GM23338 (cell line): ENCODE results near the gene STK11IP. TPM values are rescaled to one million over a fixed set of nuclear protein-coding genes. Genes with fewer than 3 reads are reported as not detected.
A peak's percentile ranks its signal among the peaks of the same experiment; 100 is the strongest.

ENCODE experiments used
- ATAC-seq: fragments of 200-7000 bp; cut with Tn5 transposase; 3 replicates; pipeline ENCODE4 v1.9.1; 2020
- DNase-seq: peaks from one replicate; pipeline ENCODE4 v3.0.0-alpha.2; 2015; ENCODE audit warnings: low spot score
- H2AFZ ChIP-seq: fragments of 200-600 bp; sonication (generic); 2 replicates; pipeline ENCODE4 v1.8.0; 2016; ENCODE audit warnings: antibody characterized with exemption, mild to moderate bottlenecking, moderate library complexity
- H3F3A ChIP-seq: fragments of 200-600 bp; sonication (generic); replicated peaks from 2 replicates; pipeline ENCODE4 v1.8.0; 2017; ENCODE audit warnings: antibody characterized with exemption, mixed run types, low read depth
- H3K27ac ChIP-seq: fragments of 200-600 bp; sonication (generic); 2 replicates; pipeline ENCODE4 v1.6.1; 2016; ENCODE audit warnings: low read depth
- H3K27me3 ChIP-seq: fragments of 200-600 bp; sonication (generic); 2 replicates; pipeline ENCODE4 v1.8.0; 2016; ENCODE audit warnings: mild to moderate bottlenecking, mixed run types, moderate library complexity; ENCODE audit not compliant: insufficient read depth
- H3K36me3 ChIP-seq: fragments of 200-600 bp; sonication (generic); 2 replicates; pipeline ENCODE4 v1.8.0; 2016; ENCODE audit warnings: mild to moderate bottlenecking; ENCODE audit not compliant: insufficient read depth
- H3K4me1 ChIP-seq: fragments of 200-600 bp; sonication (generic); 2 replicates; pipeline ENCODE4 v1.8.0; 2016; ENCODE audit warnings: mild to moderate bottlenecking, moderate library complexity; ENCODE audit not compliant: insufficient read depth
- H3K4me2 ChIP-seq: fragments of 200-600 bp; sonication (generic); 2 replicates; pipeline ENCODE4 v1.7.1; 2017; ENCODE audit warnings: mixed run types
- H3K4me3 ChIP-seq: fragments of 200-600 bp; sonication (generic); 2 replicates; pipeline ENCODE4 v1.6.1; 2016; ENCODE audit warnings: mixed run types
- H3K79me2 ChIP-seq: fragments of 200-600 bp; sonication (generic); replicated peaks from 2 replicates; pipeline ENCODE4 v1.8.0; 2017; ENCODE audit warnings: mild to moderate bottlenecking; ENCODE audit not compliant: insufficient read depth
- H3K9me2 ChIP-seq: fragments of 200-600 bp; sonication (generic); 2 replicates; pipeline ENCODE4 v1.8.0; 2017; ENCODE audit not compliant: insufficient read depth
- H4K20me1 ChIP-seq: fragments of 200-600 bp; sonication (generic); replicated peaks from 2 replicates; pipeline ENCODE4 v1.8.0; 2017; ENCODE audit warnings: mild to moderate bottlenecking; ENCODE audit not compliant: insufficient read depth
- H3K27ac Mint-ChIP-seq: 2 replicates; pipeline ENCODE4 v1.8.0; 2020; ENCODE audit warnings: inconsistent platforms, mild to moderate bottlenecking, moderate library complexity, mixed read lengths
- H3K27me3 Mint-ChIP-seq: 3 replicates; pipeline ENCODE4 v1.8.0; 2022; ENCODE audit warnings: low read depth, mild to moderate bottlenecking, moderate library complexity, mixed read lengths, inconsistent platforms; ENCODE audit not compliant: insufficient read depth, poor library complexity
- H3K36me3 Mint-ChIP-seq: 3 replicates; pipeline ENCODE4 v1.8.0; 2021; ENCODE audit warnings: low read depth, mild to moderate bottlenecking, inconsistent platforms, moderate library complexity, mixed read lengths
- H3K4me1 Mint-ChIP-seq: 3 replicates; pipeline ENCODE4 v1.8.0; 2020; ENCODE audit warnings: mild to moderate bottlenecking, inconsistent platforms, mixed read lengths
- H3K4me3 Mint-ChIP-seq: 3 replicates; pipeline ENCODE4 v1.8.0; 2021; ENCODE audit warnings: moderate library complexity, mild to moderate bottlenecking, inconsistent platforms, mixed read lengths
- H3K9me3 Mint-ChIP-seq: 3 replicates; pipeline ENCODE4 v1.8.0; 2020; ENCODE audit warnings: moderate library complexity, mild to moderate bottlenecking, inconsistent platforms, mixed read lengths
- CTCF ChIP-seq, 2 experiments: fragments of 200-600 bp in 1 of 2; sonication (generic) in 1 of 2; conservative IDR thresholded peaks; 2 replicates each; pipeline versions ENCODE4 v1.5.1 to v1.6.1; 2016 to 2017; ENCODE audit warnings: antibody characterized with exemption in 2 of 2, low read depth in 2 of 2, mild to moderate bottlenecking in 2 of 2, moderate library complexity in 1 of 2
- ETS1 ChIP-seq: IDR thresholded peaks from 2 replicates; pipeline ENCODE4 v1.6.1; 2016; ENCODE audit warnings: antibody characterized with exemption
- EZH2 ChIP-seq: fragments of 200-600 bp; sonication (generic); IDR thresholded peaks from one replicate; pipeline ENCODE4 v1.8.0; 2017; ENCODE audit warnings: antibody characterized with exemption, mild to moderate bottlenecking, low read depth; ENCODE audit not compliant: unreplicated experiment
- EZH2phosphoT487 ChIP-seq: fragments of 200-600 bp; sonication (generic); IDR thresholded peaks from one replicate; pipeline ENCODE4 v1.8.1; 2018; ENCODE audit warnings: antibody characterized with exemption; ENCODE audit not compliant: unreplicated experiment
- JUNB ChIP-seq: IDR thresholded peaks from one replicate; pipeline ENCODE4 v1.6.1; 2016; ENCODE audit warnings: antibody characterized with exemption; ENCODE audit not compliant: unreplicated experiment
- POLR2AphosphoS5 ChIP-seq: IDR thresholded peaks from 2 replicates; pipeline ENCODE4 v1.6.1; 2016; ENCODE audit warnings: antibody characterized with exemption, low read depth
- REST ChIP-seq: IDR thresholded peaks from one replicate; pipeline ENCODE4 v1.6.1; 2018; ENCODE audit warnings: antibody characterized with exemption; ENCODE audit not compliant: unreplicated experiment
- STAT1 ChIP-seq: IDR thresholded peaks from one replicate; pipeline ENCODE4 v1.6.1; 2016; ENCODE audit warnings: antibody characterized with exemption; ENCODE audit not compliant: unreplicated experiment
- ZNF114 ChIP-seq: fragments of 250-450 bp; sonication (Bioruptor Pico); IDR thresholded peaks from 2 replicates; pipeline ENCODE4 v1.5.0; 2020; ENCODE audit warnings: mild to moderate bottlenecking, moderate library complexity
- ZNF331 ChIP-seq: fragments of 250-450 bp; sonication (Bioruptor Pico); IDR thresholded peaks from 2 replicates; pipeline ENCODE4 v1.5.0; 2020; ENCODE audit warnings: low read depth, mild to moderate bottlenecking, moderate library complexity
- polyA plus RNA-seq: library from polyadenylated mRNA; unstranded; fragments of >200 nt; fragmentation: Nextera tagmentation; extraction: Ambion mirVana; gene quantifications from 2 replicates; pipeline ENCODE4 v1.2.1, GENCODE V29; 2016
- total RNA-seq: library from RNA; depleted of rRNA; stranded (reverse); fragments of >200 nt; shearing (Covaris generic); gene quantifications from 2 replicates; pipeline ENCODE4 v1.2.3, GENCODE V29; 2014

The STK11IP gene
- total and polyA plus RNA-seq, 2 experiments from 2014 or later = 16.6 to 28.1 TPM

GRCh38 chr2:219569635-219570034 is 28.0 kb upstream of the STK11IP start:
- H3K27me3 ChIP-seq = peaks cover 13% of the 10 kb centered on the region
- H3K36me3 ChIP-seq = peaks cover 2% of the 10 kb centered on the region; the same call in 1 of the 2 replicates
- H3K27ac ChIP-seq = no peak overlapping the region
- Mint-ChIP-seq H3K27me3 (peaks cover 30% of the 10 kb centered on the region), H3K4me1 (peaks cover 50% of the 10 kb centered on the region), H3K27ac (no peak overlapping the region), H3K9me3 (peaks cover 2% of the 10 kb centered on the region; the same call in 2 of the 3 replicates), H3K4me3 (peak overlapping the region; percentile 79), H3K36me3 (peaks cover 52% of the 10 kb centered on the region)
- no peaks in the 10 kb centered on the region for H4K20me1 ChIP-seq
- H3K9me2 ChIP-seq = no peaks in the 10 kb centered on the region
- H3K4me3 ChIP-seq = peak overlapping the region; percentile 71
- peaks cover 29% of the 10 kb centered on the region for H3F3A ChIP-seq
- H3K4me1 ChIP-seq = peaks cover 48% of the 10 kb centered on the region
- peaks cover 10% of the 10 kb centered on the region; the same call in 1 of the 2 replicates for H3K79me2 ChIP-seq
- ATAC-seq = no peak
- no peak for DNase-seq
- H2AFZ ChIP-seq = no peak overlapping the region
- H3K4me2 ChIP-seq = peak overlapping the region; percentile 89
- peak; percentile 32 for TF ChIP-seq EZH2
- TF ChIP-seq EZH2phosphoT487 = no peak

GRCh38 chr2:219570194-219570923 is 27.3 kb upstream of the STK11IP start:
- no peak overlapping the region for H2AFZ ChIP-seq
- ATAC-seq = peak; percentile 11
- peak overlapping the region; percentile 71 for H3K4me3 ChIP-seq
- H3K4me1 Mint-ChIP-seq = peaks cover 48% of the 10 kb centered on the region
- H3K4me1 ChIP-seq = peaks cover 40% of the 10 kb centered on the region
- peaks cover 10% of the 10 kb centered on the region; the same call in 1 of the 2 replicates for H3K79me2 ChIP-seq
- peaks cover 2% of the 10 kb centered on the region; the same call in 1 of the 3 replicates for H3K9me3 Mint-ChIP-seq
- H3K27me3 Mint-ChIP-seq = peaks cover 33% of the 10 kb centered on the region
- H3F3A ChIP-seq = peaks cover 23% of the 10 kb centered on the region
- no peak overlapping the region for H3K27ac ChIP-seq
- peak overlapping the region; percentile 72 for H3K27ac Mint-ChIP-seq
- H3K9me2 ChIP-seq = 0 out of 2 replicates have a peak, but pooled peaks cover 1% of the 10 kb centered on the region
- H3K36me3 ChIP-seq = no peaks in the 10 kb centered on the region; the same call in 1 of the 2 replicates
- no peaks in the 10 kb centered on the region for H4K20me1 ChIP-seq
- H3K36me3 Mint-ChIP-seq = peaks cover 45% of the 10 kb centered on the region
- H3K4me2 ChIP-seq = peak overlapping the region; percentile 89
- H3K4me3 Mint-ChIP-seq = peak overlapping the region; percentile 79
- peaks cover 13% of the 10 kb centered on the region for H3K27me3 ChIP-seq
- DNase-seq = peak; percentile 71
- TF ChIP-seq ZNF114 (CRISPR knock-in tag) = no peak
- no peak for TF ChIP-seq POLR2AphosphoS5
- no peak for TF ChIP-seq REST
- TF ChIP-seq JUNB = no peak
- no peak for TF ChIP-seq ZNF331 (CRISPR knock-in tag)
- no peak for TF ChIP-seq ETS1
- no peak for TF ChIP-seq CTCF (conservative IDR thresholded peaks at IDR 0.05; ENCODE audit: low read depth in 2 of 2)
- no peak for TF ChIP-seq EZH2
- TF ChIP-seq STAT1 = no peak
